GM21526 (cell line): ENCODE data around the gene STAMBP.
"Not testable (repeated sequence)": the region's sequence is repeated elsewhere in the genome, so short reads cannot be mapped to it uniquely, and the experiment has no call there.

Source experiments
- ATAC-seq: cut with Tn5 transposase; IDR thresholded peaks from one replicate; pipeline ENCODE4 v1.9.1; 2021; ENCODE audit warnings: moderate library complexity; ENCODE audit not compliant: unreplicated experiment, low FRiP score

STAMBP gene

GRCh38 chr2:73885406-73885805, 56.6 kb downstream of the STAMBP start:
- ATAC-seq = no peak

GRCh38 chr2:73886357-73886756, 57.6 kb downstream of the STAMBP start:
- ATAC-seq = no peak

GRCh38 chr2:73887596-73888353, 59.0 kb downstream of the STAMBP start:
- ATAC-seq = not testable (repeated sequence)

GRCh38 chr2:73888388-73888787, 59.6 kb downstream of the STAMBP start:
- ATAC-seq = no peak

- no peak for ATAC-seq
Measured at GRCh38 chr2:73889206-73889605, 60.4 kb downstream of the STAMBP start.

GRCh38 chr2:73890301-73891092, 61.7 kb downstream of the STAMBP start:
- ATAC-seq = no peak

- ATAC-seq = no peak
Measured at GRCh38 chr2:73891276-73891901, 62.6 kb downstream of the STAMBP start.

GRCh38 chr2:73892631-73893329, 64.0 kb downstream of the STAMBP start, which contains the start of gene ACTG2:
Gene ACTG2, plus strand, starts transcription at chr2:73893008. Its CDS starts 8,304 bp downstream, at chr2:73901312.
- ATAC-seq = no peak

- no peak for ATAC-seq
Measured at GRCh38 chr2:73893764-73894474, 65.2 kb downstream of the STAMBP start.

- no peak for ATAC-seq
Measured at GRCh38 chr2:73894475-73894850, 65.7 kb downstream of the STAMBP start.

GRCh38 chr2:73894877-73895276, 66.1 kb downstream of the STAMBP start:
- ATAC-seq = no peak

- no peak for ATAC-seq
Measured at GRCh38 chr2:73895473-73895872, 66.7 kb downstream of the STAMBP start.

GRCh38 chr2:73896362-73897239, 67.8 kb downstream of the STAMBP start:
- ATAC-seq = no peak

- ATAC-seq = no peak
Measured at GRCh38 chr2:73897240-73897583, 68.5 kb downstream of the STAMBP start.

GRCh38 chr2:73897934-73898333, 69.2 kb downstream of the STAMBP start:
- no peak for ATAC-seq

- no peak for ATAC-seq
Measured at GRCh38 chr2:73899801-73900336, 71.1 kb downstream of the STAMBP start.

GRCh38 chr2:73901143-73901542, 72.4 kb downstream of the STAMBP start:
- ATAC-seq = no peak

GRCh38 chr2:73902284-73902683, 73.5 kb downstream of the STAMBP start:
- ATAC-seq = no peak

- no peak for ATAC-seq
Measured at GRCh38 chr2:73903313-73903712, 74.6 kb downstream of the STAMBP start.
